ENCODE measurements around the gene RTP4.

DNA sequence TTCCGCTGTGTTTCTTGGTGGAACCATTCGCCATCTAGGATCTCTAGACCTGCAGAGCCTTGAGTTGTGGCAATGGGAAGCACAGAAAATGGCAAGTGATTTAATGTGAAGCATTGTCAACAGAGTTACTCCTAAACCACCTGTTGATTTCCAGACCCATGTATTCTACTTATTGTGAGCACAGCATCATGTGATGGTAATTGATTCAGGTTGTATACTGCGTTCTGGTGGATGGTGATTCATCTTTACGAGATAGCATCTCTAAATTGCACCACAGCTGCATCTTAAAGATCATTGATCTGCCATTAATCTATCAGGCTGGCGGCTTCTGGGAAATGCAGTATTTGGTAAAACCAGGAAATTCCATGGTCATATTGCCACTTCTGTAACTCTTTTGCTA is 7.4 kb downstream of the RTP4 start:
- TF ChIP-seq, protein P1, sequence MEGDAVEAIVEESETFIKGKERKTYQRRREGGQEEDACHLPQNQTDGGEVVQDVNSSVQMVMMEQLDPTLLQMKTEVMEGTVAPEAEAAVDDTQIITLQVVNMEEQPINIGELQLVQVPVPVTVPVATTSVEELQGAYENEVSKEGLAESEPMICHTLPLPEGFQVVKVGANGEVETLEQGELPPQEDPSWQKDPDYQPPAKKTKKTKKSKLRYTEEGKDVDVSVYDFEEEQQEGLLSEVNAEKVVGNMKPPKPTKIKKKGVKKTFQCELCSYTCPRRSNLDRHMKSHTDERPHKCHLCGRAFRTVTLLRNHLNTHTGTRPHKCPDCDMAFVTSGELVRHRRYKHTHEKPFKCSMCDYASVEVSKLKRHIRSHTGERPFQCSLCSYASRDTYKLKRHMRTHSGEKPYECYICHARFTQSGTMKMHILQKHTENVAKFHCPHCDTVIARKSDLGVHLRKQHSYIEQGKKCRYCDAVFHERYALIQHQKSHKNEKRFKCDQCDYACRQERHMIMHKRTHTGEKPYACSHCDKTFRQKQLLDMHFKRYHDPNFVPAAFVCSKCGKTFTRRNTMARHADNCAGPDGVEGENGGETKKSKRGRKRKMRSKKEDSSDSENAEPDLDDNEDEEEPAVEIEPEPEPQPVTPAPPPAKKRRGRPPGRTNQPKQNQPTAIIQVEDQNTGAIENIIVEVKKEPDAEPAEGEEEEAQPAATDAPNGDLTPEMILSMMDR (IDR thresholded peaks at IDR 0.05) = no peak
- no peak for TF ChIP-seq POLR2AphosphoS5 (IDR thresholded peaks at IDR 0.05)

Data from breast epithelium (tissue), 3 donors.